Calu3 (cell line): ENCODE data around the gene TGFBR1. TPM values are rescaled to one million over a fixed set of nuclear protein-coding genes. Genes with fewer than 3 reads are reported as not detected.

Source experiments
- BruUV-seq: library from RNA; stranded (reverse); fragments of 400-500 nt; replicated peaks from 2 replicates; lab custom pipeline; 2021; lab: Mats Ljungman, UMichigan
- CTCF ChIA-PET: fragments of 300-600 bp; sonication (Branson Sonifier 250); formaldehyde crosslinking; loops from one replicate; lab custom pipeline; 2022; ENCODE audit warnings: antibody characterized with exemption; lab: Charles Lee
- DNase-seq: peaks from one replicate; pipeline ENCODE4 v3.0.0; 2022
- H3K27ac Mint-ChIP-seq: one replicate; pipeline ENCODE4 v1.8.0; 2022; ENCODE audit warnings: mixed read lengths; ENCODE audit not compliant: unreplicated experiment
- H3K27me3 Mint-ChIP-seq: one replicate; pipeline ENCODE4 v1.8.0; 2022; ENCODE audit warnings: mixed read lengths; ENCODE audit not compliant: unreplicated experiment
- H3K36me3 Mint-ChIP-seq: one replicate; pipeline ENCODE4 v1.8.0; 2022; ENCODE audit warnings: mild to moderate bottlenecking, moderate library complexity, mixed read lengths; ENCODE audit not compliant: insufficient read depth, unreplicated experiment
- H3K4me1 Mint-ChIP-seq: one replicate; pipeline ENCODE4 v1.8.0; 2022; ENCODE audit warnings: mild to moderate bottlenecking, low read depth, mixed read lengths; ENCODE audit not compliant: unreplicated experiment
- H3K4me3 Mint-ChIP-seq: one replicate; pipeline ENCODE4 v1.8.0; 2022; ENCODE audit warnings: mild to moderate bottlenecking, low read depth, moderate library complexity, mixed read lengths; ENCODE audit not compliant: unreplicated experiment
- H3K9me3 Mint-ChIP-seq: one replicate; pipeline ENCODE4 v1.8.0; 2022; ENCODE audit warnings: low read depth, mixed read lengths; ENCODE audit not compliant: unreplicated experiment
- CTCF ChIP-seq: fragments of 200-600 bp; IDR thresholded peaks from one replicate; pipeline ENCODE4 v1.8.0; 2022; ENCODE audit warnings: antibody characterized with exemption; ENCODE audit not compliant: unreplicated experiment
- intact Hi-C: fragments of 100-400 bp; cut with micrococcal nuclease; formaldehyde crosslinking; loops from one replicate; pipeline ENCODE4 v1.10.0; 2022; ENCODE audit not compliant: unreplicated experiment
- total RNA-seq: library from RNA; stranded (reverse); gene quantifications from 2 replicates; pipeline ENCODE4 v1.2.3, GENCODE V29; 2022

The TGFBR1 gene
- total RNA-seq, 1 experiment from 2014 or later, result 22.6 TPM

- BruUV-seq, result no TSS peak
- peaks cover 5% of the 10 kb centered on the region for H3K36me3 Mint-ChIP-seq
- intact Hi-C loops, result no loop called here
- no peak for DNase-seq
- no peaks in the 10 kb centered on the region for H3K9me3 Mint-ChIP-seq
- no peaks in the 10 kb centered on the region for H3K4me1 Mint-ChIP-seq
- CTCF ChIA-PET, result no interaction called here
- H3K4me3 Mint-ChIP-seq, result no peak overlapping the region
- no peak overlapping the region for H3K27ac Mint-ChIP-seq
- no peaks in the 10 kb centered on the region for H3K27me3 Mint-ChIP-seq
- TF ChIP-seq CTCF, result no peak
Measured at GRCh38 chr9:99134893-99135341, 30.0 kb downstream of the TGFBR1 start.

- TF ChIP-seq CTCF, result no peak
- Mint-ChIP-seq H3K9me3 (no peaks in the 10 kb centered on the region), H3K27ac (no peak overlapping the region), H3K4me1 (peaks cover 3% of the 10 kb centered on the region), H3K4me3 (no peak overlapping the region), H3K27me3 (no peaks in the 10 kb centered on the region), H3K36me3 (peaks cover 5% of the 10 kb centered on the region)
- intact Hi-C loops, result no loop called here
- no TSS peak for BruUV-seq
- CTCF ChIA-PET, result no interaction called here
- DNase-seq, result no peak
Measured at GRCh38 chr9:99135456-99135855, 30.5 kb downstream of the TGFBR1 start.

GRCh38 chr9:99137225-99137624 is 32.3 kb downstream of the TGFBR1 start:
- DNase-seq, result no peak
- Mint-ChIP-seq H3K27me3 (no peaks in the 10 kb centered on the region), H3K4me1 (peaks cover 9% of the 10 kb centered on the region), H3K27ac (no peak overlapping the region), H3K36me3 (no peaks in the 10 kb centered on the region), H3K9me3 (no peaks in the 10 kb centered on the region), H3K4me3 (no peak overlapping the region)
- CTCF ChIA-PET, result no interaction called here
- intact Hi-C loops, result no loop called here
- no TSS peak for BruUV-seq
- no peak for TF ChIP-seq CTCF

- CTCF ChIA-PET, result no interaction called here
- no peaks in the 10 kb centered on the region for H3K9me3 Mint-ChIP-seq
- no peak for DNase-seq
- no peak overlapping the region for H3K27ac Mint-ChIP-seq
- peaks cover 9% of the 10 kb centered on the region for H3K4me1 Mint-ChIP-seq
- H3K27me3 Mint-ChIP-seq, result no peaks in the 10 kb centered on the region
- no peaks in the 10 kb centered on the region for H3K36me3 Mint-ChIP-seq
- no peak for TF ChIP-seq CTCF
- intact Hi-C loops, result no loop called here
- no TSS peak for BruUV-seq
- H3K4me3 Mint-ChIP-seq, result no peak overlapping the region
Measured at GRCh38 chr9:99137891-99138290, 33.0 kb downstream of the TGFBR1 start.
